Measurements from ENCODE around the gene CADM2. TPM values are rescaled to one million over a fixed set of nuclear protein-coding genes. Genes with fewer than 3 reads are reported as not detected.

Gene CADM2
- total RNA-seq, 1 donor from 2014 or later: 6.8 TPM

GRCh38 chr3:85164436-85164835 is 205.6 kb downstream of the CADM2 start:
- H3K27ac Mint-ChIP-seq: no peak overlapping the region
- H3K27ac ChIP-seq: no peak overlapping the region
- peaks cover 5% of the 10 kb centered on the region for H3K4me1 Mint-ChIP-seq
- H3F3A ChIP-seq (ENCODE audit: low read depth): no peaks in the 10 kb centered on the region
- TF ChIP-seq EZH2phosphoT487 (IDR thresholded peaks at IDR 0.05): no peak
- no peak for TF ChIP-seq EZH2 (IDR thresholded peaks at IDR 0.05)
- no peak for TF ChIP-seq CTCF (IDR thresholded peaks at IDR 0.05)
- no peaks in the 10 kb centered on the region for H3K79me2 ChIP-seq (ENCODE audit: low read depth)
- no peaks in the 10 kb centered on the region for H3K27me3 ChIP-seq
- no peaks in the 10 kb centered on the region for H3K9me3 Mint-ChIP-seq
- no peak overlapping the region for H3K4me3 Mint-ChIP-seq
- peak overlapping the region; percentile 65 for H2AFZ ChIP-seq (replicated peaks)
- H3K4me3 ChIP-seq: no peak overlapping the region
- H3K9ac ChIP-seq: no peak overlapping the region
- H3K36me3 Mint-ChIP-seq: no peaks in the 10 kb centered on the region
- H3K9me3 ChIP-seq (ENCODE audit: low read depth): no peaks in the 10 kb centered on the region
- H3K4me2 ChIP-seq: peak overlapping the region; percentile 40
- DNase-seq (ENCODE audit: low spot score): peak; percentile 45
- no peaks in the 10 kb centered on the region for H4K20me1 ChIP-seq (ENCODE audit: low read depth)
- no peaks in the 10 kb centered on the region for H3K36me3 ChIP-seq
- no peaks in the 10 kb centered on the region for H3K27me3 Mint-ChIP-seq (ENCODE audit: insufficient read depth, low read depth)
- H3K4me1 ChIP-seq: peaks cover 7% of the 10 kb centered on the region

- no peak overlapping the region for H3K4me3 Mint-ChIP-seq
- peaks cover 7% of the 10 kb centered on the region for H3K4me1 ChIP-seq
- no peak overlapping the region for H3K4me2 ChIP-seq
- H2AFZ ChIP-seq (replicated peaks): no peak overlapping the region
- H3K9ac ChIP-seq: no peak overlapping the region
- no peaks in the 10 kb centered on the region for H3K27me3 Mint-ChIP-seq (ENCODE audit: insufficient read depth, low read depth)
- no peaks in the 10 kb centered on the region for H3K9me3 ChIP-seq (ENCODE audit: low read depth)
- no peaks in the 10 kb centered on the region for H3K27me3 ChIP-seq
- no peak overlapping the region for H3K27ac Mint-ChIP-seq
- H3K9me3 Mint-ChIP-seq: no peaks in the 10 kb centered on the region
- H3K27ac ChIP-seq: no peak overlapping the region
- H3K4me1 Mint-ChIP-seq: peaks cover 5% of the 10 kb centered on the region
- TF ChIP-seq EZH2 (IDR thresholded peaks at IDR 0.05) (no peak), EZH2phosphoT487 (IDR thresholded peaks at IDR 0.05) (no peak)
- H3K79me2 ChIP-seq (ENCODE audit: low read depth): no peaks in the 10 kb centered on the region
- no peaks in the 10 kb centered on the region for H3F3A ChIP-seq (ENCODE audit: low read depth)
- H3K36me3 Mint-ChIP-seq: no peaks in the 10 kb centered on the region
- H4K20me1 ChIP-seq (ENCODE audit: low read depth): no peaks in the 10 kb centered on the region
- no peak for DNase-seq (ENCODE audit: low spot score)
- no peaks in the 10 kb centered on the region for H3K36me3 ChIP-seq
- H3K4me3 ChIP-seq: no peak overlapping the region
Observed at GRCh38 chr3:85167576-85167975, 208.8 kb downstream of the CADM2 start.

- no peaks in the 10 kb centered on the region for H3K27me3 Mint-ChIP-seq (ENCODE audit: insufficient read depth, low read depth)
- peaks cover 10% of the 10 kb centered on the region for H3K4me1 ChIP-seq
- no peaks in the 10 kb centered on the region for H3K9me3 ChIP-seq (ENCODE audit: low read depth)
- H3K4me3 Mint-ChIP-seq: no peak overlapping the region
- no peak overlapping the region for H3K27ac Mint-ChIP-seq
- no peak overlapping the region for H3K4me3 ChIP-seq
- no peak for DNase-seq (ENCODE audit: low spot score)
- no peak overlapping the region for H3K4me2 ChIP-seq
- H3K4me1 Mint-ChIP-seq: peaks cover 6% of the 10 kb centered on the region
- H3K9me3 Mint-ChIP-seq: no peaks in the 10 kb centered on the region
- H3F3A ChIP-seq (ENCODE audit: low read depth): no peaks in the 10 kb centered on the region
- no peaks in the 10 kb centered on the region for H3K36me3 ChIP-seq
- H3K27me3 ChIP-seq: no peaks in the 10 kb centered on the region
- H4K20me1 ChIP-seq (ENCODE audit: low read depth): no peaks in the 10 kb centered on the region
- TF ChIP-seq EZH2phosphoT487 (IDR thresholded peaks at IDR 0.05): no peak
- TF ChIP-seq EZH2 (IDR thresholded peaks at IDR 0.05): no peak
- no peak for TF ChIP-seq CTCF (IDR thresholded peaks at IDR 0.05)
- no peaks in the 10 kb centered on the region for H3K79me2 ChIP-seq (ENCODE audit: low read depth)
- no peak overlapping the region for H2AFZ ChIP-seq (replicated peaks)
- H3K36me3 Mint-ChIP-seq: no peaks in the 10 kb centered on the region
- H3K27ac ChIP-seq: no peak overlapping the region
- H3K9ac ChIP-seq: no peak overlapping the region
Observed at GRCh38 chr3:85170646-85171045, 211.9 kb downstream of the CADM2 start.

- Histone ChIP-seq H3K9me3 (ENCODE audit: low read depth) (no peaks in the 10 kb centered on the region), H3K4me2 (no peak overlapping the region), H3K27ac (no peak overlapping the region), H3K4me1 (peaks cover 10% of the 10 kb centered on the region), H3K36me3 (no peaks in the 10 kb centered on the region), H3K9ac (no peak overlapping the region), H2AFZ (replicated peaks) (no peak overlapping the region), H4K20me1 (ENCODE audit: low read depth) (no peaks in the 10 kb centered on the region), H3K4me3 (no peak overlapping the region), H3F3A (ENCODE audit: low read depth) (no peaks in the 10 kb centered on the region), H3K27me3 (no peaks in the 10 kb centered on the region), H3K79me2 (ENCODE audit: low read depth) (no peaks in the 10 kb centered on the region)
- Mint-ChIP-seq H3K36me3 (no peaks in the 10 kb centered on the region), H3K27ac (no peak overlapping the region), H3K9me3 (no peaks in the 10 kb centered on the region), H3K4me1 (peaks cover 6% of the 10 kb centered on the region), H3K4me3 (no peak overlapping the region), H3K27me3 (ENCODE audit: insufficient read depth, low read depth) (no peaks in the 10 kb centered on the region)
- DNase-seq (ENCODE audit: low spot score): no peak
- TF ChIP-seq EZH2 (IDR thresholded peaks at IDR 0.05): no peak
- TF ChIP-seq EZH2phosphoT487 (IDR thresholded peaks at IDR 0.05): no peak
Observed at GRCh38 chr3:85171976-85172375, 213.2 kb downstream of the CADM2 start.

Measured in neural progenitor cell (in vitro differentiated cells).